ENCODE data around the gene PRELID1.

- TF ChIP-seq YY1 (IDR thresholded peaks at IDR 0.05; ENCODE audit: insufficient read depth, insufficient read length): no peak
- no peak for TF ChIP-seq ZNF274 (IDR thresholded peaks at IDR 0.05; ENCODE audit: low read depth, low read length)
These were observed 9.0 kb upstream of the PRELID1 start for GRCh38 chr5:177294632-177295031.

Data from NT2/D1 (cell line).